ENCODE measurements around the gene PERP. TPM values are rescaled to one million over a fixed set of nuclear protein-coding genes. Genes with fewer than 3 reads are reported as not detected.
"Not testable (repeated sequence)": the region's sequence is repeated elsewhere in the genome, so short reads cannot be mapped to it uniquely, and the experiment has no call there.

PERP gene
- total RNA-seq, 2 donors from 2014 or later: 64.6 to 78.4 TPM

- Histone ChIP-seq H3K4me3 (no peak overlapping the region), H3K27me3 (no peaks in the 10 kb centered on the region), H3K36me3 (no peaks in the 10 kb centered on the region), H3K4me1 (no peaks in the 10 kb centered on the region), H3K27ac (no peak overlapping the region), H3K9me3 (no peaks in the 10 kb centered on the region), H3K9ac (ENCODE audit: low read depth in 2 of 2, low read length in 2 of 2) (no peak overlapping the region)
- DNase-seq: no peak
- no peak for TF ChIP-seq CTCF (IDR thresholded peaks at IDR 0.05)
- intact Hi-C loops (cut with DNase I): no loop called here
Observed at GRCh38 chr6:138129190-138129589, 22.0 kb upstream of the PERP start.

GRCh38 chr6:138128096-138128495 is 20.9 kb upstream of the PERP start:
- intact Hi-C loops (cut with DNase I): no loop called here
- TF ChIP-seq CTCF (IDR thresholded peaks at IDR 0.05): no peak
- H3K27me3 ChIP-seq: no peaks in the 10 kb centered on the region
- H3K4me1 ChIP-seq: no peaks in the 10 kb centered on the region
- H3K9me3 ChIP-seq: no peaks in the 10 kb centered on the region
- no peak overlapping the region for H3K4me3 ChIP-seq
- no peak overlapping the region for H3K27ac ChIP-seq
- no peak overlapping the region for H3K9ac ChIP-seq (ENCODE audit: low read depth in 2 of 2, low read length in 2 of 2)
- H3K36me3 ChIP-seq: no peaks in the 10 kb centered on the region
- DNase-seq: no peak

- H3K4me1 ChIP-seq: no peaks in the 10 kb centered on the region
- H3K36me3 ChIP-seq: no peaks in the 10 kb centered on the region
- DNase-seq: no peak
- no peak overlapping the region for H3K9ac ChIP-seq (ENCODE audit: low read depth in 2 of 2, low read length in 2 of 2)
- intact Hi-C loops (cut with DNase I): no loop called here
- no peak overlapping the region for H3K4me3 ChIP-seq
- H3K27me3 ChIP-seq: no peaks in the 10 kb centered on the region
- TF ChIP-seq CTCF (IDR thresholded peaks at IDR 0.05): no peak
- H3K27ac ChIP-seq: no peak overlapping the region
- H3K9me3 ChIP-seq: no peaks in the 10 kb centered on the region
Observed at GRCh38 chr6:138124096-138124495, 16.9 kb upstream of the PERP start.

GRCh38 chr6:138119976-138120375 is 12.8 kb upstream of the PERP start:
- Histone ChIP-seq H3K9me3 (no peaks in the 10 kb centered on the region), H3K4me3 (no peak overlapping the region), H3K27ac (no peak overlapping the region), H3K27me3 (no peaks in the 10 kb centered on the region), H3K4me1 (no peaks in the 10 kb centered on the region), H3K9ac (ENCODE audit: low read depth in 2 of 2, low read length in 2 of 2) (no peak overlapping the region), H3K36me3 (no peaks in the 10 kb centered on the region)
- no peak for DNase-seq
- intact Hi-C loops (cut with DNase I): loop anchor here (5.0 to 10.0 kb wide), 5 partner anchors 87 to 645 kb away; no protein-coding TSS in a partner anchor
- no peak for TF ChIP-seq CTCF (IDR thresholded peaks at IDR 0.05)

GRCh38 chr6:138119229-138119628 is 12.0 kb upstream of the PERP start:
- intact Hi-C loops (cut with DNase I): loop anchor here (5.0 to 10.0 kb wide), 5 partner anchors 88 to 646 kb away; no protein-coding TSS in a partner anchor
- not testable (repeated sequence) for H3K4me3 ChIP-seq; H3K36me3 ChIP-seq; DNase-seq; H3K9ac ChIP-seq (ENCODE audit: low read depth in 2 of 2, low read length in 2 of 2); H3K9me3 ChIP-seq; H3K4me1 ChIP-seq; H3K27me3 ChIP-seq; H3K27ac ChIP-seq

GRCh38 chr6:138117376-138117914 is 10.2 kb upstream of the PERP start:
- intact Hi-C loops (cut with DNase I): loop anchor here (5.0 to 10.0 kb wide), 5 partner anchors 90 to 647 kb away; no protein-coding TSS in a partner anchor
- no peak for DNase-seq
- Histone ChIP-seq H3K9ac (ENCODE audit: low read depth in 2 of 2, low read length in 2 of 2) (no peak overlapping the region), H3K27me3 (no peaks in the 10 kb centered on the region), H3K36me3 (no peaks in the 10 kb centered on the region), H3K9me3 (no peaks in the 10 kb centered on the region), H3K4me3 (no peak overlapping the region), H3K27ac (no peak overlapping the region), H3K4me1 (no peaks in the 10 kb centered on the region)
- TF ChIP-seq CTCF (IDR thresholded peaks at IDR 0.05): no peak

Measured in colonic mucosa (tissue), 4 donors.